ENCODE results near the gene AFAP1.

Gene AFAP1

GRCh38 chr4:7902101-7902553 is 37.5 kb downstream of the AFAP1 start:
- Histone ChIP-seq H3K4me3 (no peak overlapping the region), H3K27ac (no peak overlapping the region)

GRCh38 chr4:7901311-7901885 is 38.3 kb downstream of the AFAP1 start:
- Histone ChIP-seq H3K27ac (no peak overlapping the region), H3K4me3 (no peak overlapping the region)

GRCh38 chr4:7900334-7900909 is 39.2 kb downstream of the AFAP1 start:
- Histone ChIP-seq H3K27ac (no peak overlapping the region), H3K4me3 (no peak overlapping the region)

DNA sequence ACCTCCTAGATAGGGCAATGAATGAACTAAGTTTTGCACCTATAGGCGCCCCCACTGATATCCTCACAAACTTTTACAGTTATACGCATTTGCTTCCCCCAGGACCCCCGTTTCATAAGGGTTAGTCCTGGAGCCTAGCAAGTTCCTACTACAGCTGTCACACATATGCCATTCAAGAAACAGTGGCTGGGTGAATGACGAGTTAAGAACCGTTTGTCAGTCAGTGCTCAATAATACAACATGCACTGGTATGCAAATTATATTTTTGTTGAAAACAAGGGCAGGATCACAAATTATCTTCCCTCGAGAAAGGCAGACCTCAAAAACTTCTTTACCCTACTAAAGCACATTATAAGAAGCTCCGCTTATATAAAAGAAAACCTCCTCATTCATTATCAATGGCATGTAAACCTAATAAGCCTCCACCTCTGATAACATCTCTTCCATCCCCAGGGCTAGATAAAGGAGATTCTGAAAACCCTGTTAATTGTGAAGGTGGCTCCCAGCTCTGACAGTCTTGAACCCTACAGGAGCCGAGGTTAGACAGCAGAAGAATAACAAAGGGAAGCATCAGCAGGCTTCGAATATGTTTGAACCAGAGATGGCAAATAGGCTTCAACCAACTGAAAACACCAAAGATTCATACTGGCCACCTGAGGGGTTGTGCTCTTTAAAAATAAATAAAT is 40.3 kb downstream of the AFAP1 start:
- H3K27ac ChIP-seq = no peak overlapping the region
- no peak overlapping the region for H3K4me3 ChIP-seq

- Histone ChIP-seq H3K4me3 (no peak overlapping the region), H3K27ac (no peak overlapping the region)
Measured at GRCh38 chr4:7898385-7898784, 41.3 kb downstream of the AFAP1 start.

- H3K27ac ChIP-seq = no peak overlapping the region
- no peak overlapping the region for H3K4me3 ChIP-seq
Measured at GRCh38 chr4:7897811-7898210, 41.9 kb downstream of the AFAP1 start.

- H3K4me3 ChIP-seq = no peak overlapping the region
- H3K27ac ChIP-seq = no peak overlapping the region
Measured at GRCh38 chr4:7894677-7895181, 44.9 kb downstream of the AFAP1 start.

GRCh38 chr4:7894098-7894676 is 45.5 kb downstream of the AFAP1 start:
- peak overlapping the region in 1 of 21 experiments; percentile 28 for H3K27ac ChIP-seq
- no peak overlapping the region for H3K4me3 ChIP-seq

GRCh38 chr4:7893539-7893938 is 46.1 kb downstream of the AFAP1 start:
- no peak overlapping the region for H3K27ac ChIP-seq

GRCh38 chr4:7892212-7893019 is 47.2 kb downstream of the AFAP1 start:
- Histone ChIP-seq H3K4me3 (no peak overlapping the region), H3K27ac (peak overlapping the region in 1 of 21 experiments; percentile 3)

More at GRCh38 chr4:7893539-7893938, 46.1 kb downstream of the AFAP1 start:
- H3K4me3 ChIP-seq = no peak overlapping the region

DNA sequence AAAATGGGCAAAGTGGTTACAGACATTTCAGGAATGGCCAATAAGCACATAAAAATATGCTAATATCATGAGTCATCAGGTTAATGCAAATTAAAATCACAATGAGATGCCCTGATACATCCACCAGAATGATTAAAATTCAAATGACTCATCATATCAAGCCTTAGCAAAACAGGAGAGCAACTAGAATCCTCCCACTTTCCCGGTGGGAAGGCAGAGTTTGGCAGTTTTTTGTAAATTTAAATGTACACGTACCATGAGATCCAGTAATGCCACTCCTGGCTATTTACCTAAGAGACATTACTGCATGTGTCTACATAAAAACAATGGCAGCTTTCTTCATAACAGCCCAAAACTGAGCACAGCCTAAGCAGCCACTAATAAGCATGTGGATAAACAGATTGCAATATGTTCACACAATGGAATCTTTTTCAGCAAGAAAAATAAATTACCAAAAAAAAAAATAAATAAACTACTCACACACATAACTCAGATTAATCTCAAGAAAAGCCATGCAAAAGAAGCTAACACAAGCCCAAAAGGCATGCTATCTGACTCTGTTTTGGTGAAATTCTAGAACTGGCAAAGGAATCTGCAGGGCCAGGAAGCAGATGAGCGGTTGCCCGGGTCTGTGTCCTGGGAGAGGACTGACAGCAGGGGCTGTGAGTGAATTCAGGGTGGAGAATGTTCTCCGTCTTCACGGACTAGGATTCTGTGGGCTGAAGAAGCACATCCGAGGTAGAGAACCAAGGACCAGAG is 48.8 kb downstream of the AFAP1 start:
- Histone ChIP-seq H3K4me3 (no peak overlapping the region), H3K27ac (peak overlapping the region in 11 of 21 experiments; percentile 4 to 63 (median 40))

DNA sequence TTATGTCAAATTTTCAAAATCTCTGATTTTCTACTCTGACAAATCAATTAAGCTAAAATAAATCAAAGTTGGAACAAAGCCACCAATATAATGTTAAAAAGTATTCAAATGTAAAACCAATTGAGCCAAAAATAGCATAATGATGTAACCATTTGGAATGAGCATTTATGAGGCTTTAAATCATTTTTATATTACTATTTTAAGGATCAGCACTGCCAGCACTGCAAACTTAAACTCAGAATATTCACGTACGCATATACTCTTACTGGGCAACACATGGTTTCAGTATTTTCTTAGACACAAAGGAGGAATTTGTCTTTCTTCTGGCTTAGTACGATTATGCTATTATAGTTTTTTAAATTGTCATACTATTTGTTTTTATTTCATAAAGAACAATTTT is 52.2 kb downstream of the AFAP1 start:
- Histone ChIP-seq H3K4me3 (no peak overlapping the region), H3K27ac (no peak overlapping the region)

GRCh38 chr4:7886007-7886973 is 53.4 kb downstream of the AFAP1 start:
- no peak overlapping the region for H3K4me3 ChIP-seq
- no peak overlapping the region for H3K27ac ChIP-seq

- Histone ChIP-seq H3K4me3 (no peak overlapping the region), H3K27ac (no peak overlapping the region)
Measured at GRCh38 chr4:7885216-7886006, 54.2 kb downstream of the AFAP1 start.

GRCh38 chr4:7880683-7881082 is 59.0 kb downstream of the AFAP1 start:
- Histone ChIP-seq H3K27ac (peak overlapping the region in 1 of 21 experiments; percentile 20), H3K4me3 (no peak overlapping the region)

DNA sequence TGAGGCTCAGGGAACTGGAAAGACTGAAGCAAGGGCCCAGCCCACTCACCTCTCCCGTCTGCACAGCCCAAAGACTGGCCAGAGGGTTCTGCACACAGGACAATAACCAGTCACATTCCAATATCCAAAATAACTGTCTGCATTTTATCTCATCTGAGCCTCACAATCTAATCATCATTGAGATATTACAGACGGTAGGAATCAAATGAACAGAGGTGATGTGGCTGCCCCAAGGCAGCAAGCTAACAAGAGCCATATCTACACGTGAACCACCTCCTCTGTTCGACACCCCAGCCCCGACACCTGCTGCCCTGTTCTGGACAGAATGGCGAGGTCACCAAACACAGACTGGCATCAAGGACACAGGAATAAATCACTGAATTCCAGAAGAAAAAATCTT is 60.5 kb downstream of the AFAP1 start:
- Histone ChIP-seq H3K27ac (no peak overlapping the region), H3K4me3 (no peak overlapping the region)

GRCh38 chr4:7878323-7878722 is 61.3 kb downstream of the AFAP1 start:
- no peak overlapping the region for H3K4me3 ChIP-seq
- H3K27ac ChIP-seq = no peak overlapping the region

Data from skin epidermis (tissue), 12 donors.